GM12878 (cell line): ENCODE data around the gene LRRC27. TPM values are rescaled to one million over a fixed set of nuclear protein-coding genes. Genes with fewer than 3 reads are reported as not detected.

Experiments used
- ATAC-seq: fragments of 200-7000 bp; cut with Tn5 transposase; 3 replicates; pipeline ENCODE4 v1.9.1; 2020; ENCODE audit warnings: mild to moderate bottlenecking, moderate library complexity
- BruUV-seq: library from RNA; stranded (reverse); fragments of 400-500 nt; replicated peaks from 2 replicates; lab custom pipeline; 2021; lab: Mats Ljungman, UMichigan
- CTCF ChIA-PET: fragments of 300-600 bp; sonication (Branson Sonifier 250); formaldehyde crosslinking; extraction: SDS; loops from one replicate; lab custom pipeline; 2021; ENCODE audit warnings: inconsistent platforms; lab: Yijun Ruan, JAX
- POLR2A ChIA-PET: fragments of 350-600 bp; formaldehyde crosslinking; extraction: SDS; loops from one replicate; lab custom pipeline; 2021; ENCODE audit warnings: inconsistent platforms; lab: Charles Lee
- RAD21 ChIA-PET: fragments of 300-600 bp; sonication (Branson Sonifier 250); formaldehyde crosslinking; loops from one replicate; lab custom pipeline; 2023; ENCODE audit warnings: antibody characterized with exemption; ENCODE audit not compliant: unreplicated experiment; lab: Charles Lee
- SMC1A ChIA-PET: fragments of 300-600 bp; sonication (Branson Sonifier 250); formaldehyde crosslinking; loops from one replicate; lab custom pipeline; 2023; ENCODE audit not compliant: unreplicated experiment, uncharacterized antibody; lab: Charles Lee
- DNase-seq: peaks from one replicate; pipeline ENCODE4 v3.0.0-alpha.2; 2011; ENCODE audit warnings: low read depth, low spot score
- FAIRE-seq: peaks from 3 replicates; lab custom pipeline; 2011; peaks lifted over from hg19 to GRCh38; lab: Jason Lieb, UNC
- H2AFZ ChIP-seq: 2 replicates; pipeline ENCODE4 v1.6.0; 2011; ENCODE audit warnings: low read depth, low read length, control low read depth; ENCODE audit not compliant: control insufficient read depth
- H3K27ac ChIP-seq: 2 replicates; pipeline ENCODE4 v1.5.1; 2011; ENCODE audit warnings: control low read depth; ENCODE audit not compliant: control insufficient read depth, insufficient read depth
- H3K27me3 ChIP-seq, 2 experiments: replicated peaks in 1 of 2; 2 replicates each; pipeline versions ENCODE4 v1.6.0 to v1.6.1; 2011; ENCODE audit warnings: low read length in 1 of 2; ENCODE audit not compliant: control insufficient read depth in 2 of 2, insufficient read depth in 2 of 2
- H3K36me3 ChIP-seq, 2 experiments: 2 replicates each; pipeline ENCODE4 v1.5.1; 2011; ENCODE audit warnings: low read length in 1 of 2; ENCODE audit not compliant: control insufficient read depth in 2 of 2, insufficient read depth in 2 of 2
- H3K4me1 ChIP-seq: 2 replicates; pipeline ENCODE4 v1.6.1; 2011; ENCODE audit warnings: mild to moderate bottlenecking, low read length, moderate library complexity, mixed read lengths; ENCODE audit not compliant: control insufficient read depth, insufficient read depth
- H3K4me2 ChIP-seq: 2 replicates; pipeline ENCODE4 v1.6.0; 2011; ENCODE audit warnings: control low read depth; ENCODE audit not compliant: control insufficient read depth, insufficient read depth
- H3K4me3 ChIP-seq: fragments of 200-600 bp; sonication (generic); 2 replicates; pipeline ENCODE4 v1.5.1; 2016
- H3K79me2 ChIP-seq: 2 replicates; pipeline ENCODE4 v1.6.0; 2011; ENCODE audit warnings: low read length; ENCODE audit not compliant: control insufficient read depth, insufficient read depth
- H3K9ac ChIP-seq: 2 replicates; pipeline ENCODE4 v1.8.0; 2011; ENCODE audit warnings: low read length, control low read depth, mixed read lengths; ENCODE audit not compliant: control insufficient read depth, insufficient read depth
- H3K9me3 ChIP-seq: replicated peaks from 3 replicates; pipeline ENCODE4 v1.5.1; 2011; ENCODE audit warnings: mild to moderate bottlenecking, low read length; ENCODE audit not compliant: control insufficient read depth, insufficient read depth
- H4K20me1 ChIP-seq: 2 replicates; pipeline ENCODE4 v1.6.0; 2011; ENCODE audit not compliant: control insufficient read depth, insufficient read depth
- CHD1 ChIP-seq: IDR thresholded peaks from 2 replicates; pipeline ENCODE4 v1.6.1; 2012; ENCODE audit warnings: low read depth, low read length, improper control_type of control experiment
- HCFC1 ChIP-seq: fragments of 150-350 bp; IDR thresholded peaks from 2 replicates; pipeline ENCODE4 v1.6.1; 2014; ENCODE audit warnings: low read length
- MAX ChIP-seq: IDR thresholded peaks from 2 replicates; pipeline ENCODE4 v1.6.1; 2012; ENCODE audit warnings: low read depth, low read length, improper control_type of control experiment
- MEF2B ChIP-seq: fragments of 450-650 bp; IDR thresholded peaks from 2 replicates; pipeline ENCODE4 v1.6.1; 2018; ENCODE audit warnings: mild to moderate bottlenecking, moderate library complexity; ENCODE audit not compliant: partially characterized antibody, poor library complexity, severe bottlenecking
- SIN3A ChIP-seq: IDR thresholded peaks from 2 replicates; pipeline ENCODE4 v1.6.1; 2012; ENCODE audit warnings: low read depth, low read length, improper control_type of control experiment
- SMAD1 ChIP-seq: fragments of 450-650 bp; IDR thresholded peaks from 2 replicates; pipeline ENCODE4 v1.6.1; 2018; ENCODE audit warnings: mild to moderate bottlenecking, low read depth; ENCODE audit not compliant: partially characterized antibody
- ZNF217 ChIP-seq: fragments of 450-650 bp; IDR thresholded peaks from 2 replicates; pipeline ENCODE4 v1.6.1; 2017; ENCODE audit warnings: antibody characterized with exemption, mild to moderate bottlenecking
- WGBS: methylation state at CpG from one replicate; pipeline ENCODE4 v1.1.6; 2016; ENCODE audit warnings: low lambda C conversion rate; ENCODE audit not compliant: insufficient replicate concordance, insufficient coverage; ENCODE audit errors: missing lambda C conversion rate; 5-methylcytosine and 5-hydroxymethylcytosine counted together
- in situ Hi-C: fragments of 300-500 bp; cut with MboI; formaldehyde crosslinking; loops from 9 replicates; pipeline ENCODE4 v1.14.3; 2018; ENCODE audit warnings: mixed read lengths
- intact Hi-C: fragments of 100-400 bp; cut with micrococcal nuclease; formaldehyde crosslinking; loops from one replicate; pipeline ENCODE4 v1.14.2; 2022; ENCODE audit not compliant: unreplicated experiment
- polyA plus RNA-seq, 11 experiments: library from polyadenylated mRNA; depleted of rRNA in 4 of 11; unstranded in 6 of 11; stranded (reverse) in 5 of 11; fragments of >200 nt; fragmentation: Nextera tagmentation in 4 of 11; fragmentation: Illumina TruSeq in 1 of 11; extraction: Ambion mirVana in 4 of 11; extraction: Trizol in 1 of 11; gene quantifications; 1 replicate in 1 of 11; 2 replicates in 10 of 11; pipeline versions ENCODE4 v1.2.1 to v1.2.3, GENCODE V29; 2011 to 2016; ENCODE audit warnings: inconsistent platforms in 2 of 11, missing spikeins in 2 of 11, low read depth in 1 of 11
- total RNA-seq, 4 experiments: library from RNA; depleted of rRNA in 3 of 4; stranded (reverse); fragments of >200 nt in 3 of 4; fragmentation: Illumina TruSeq in 1 of 4; extraction: Trizol in 1 of 4; gene quantifications; 2 replicates each; pipeline versions ENCODE4 v1.2.1 to v1.2.3, GENCODE V29; 2013 to 2021
- TF ChIP-seq, protein P1 (sequence below): IDR thresholded peaks from 2 replicates; pipeline ENCODE4 v1.6.1; 2012; ENCODE audit warnings: mild to moderate bottlenecking, low read depth, low read length

The LRRC27 gene
- total and polyA plus RNA-seq, 10 of the 15 experiments (the other 5 are each of a cell fraction or from before 2014, with no cell fraction given): 0.48 to 6.9 (median 4.7) TPM

DNA sequence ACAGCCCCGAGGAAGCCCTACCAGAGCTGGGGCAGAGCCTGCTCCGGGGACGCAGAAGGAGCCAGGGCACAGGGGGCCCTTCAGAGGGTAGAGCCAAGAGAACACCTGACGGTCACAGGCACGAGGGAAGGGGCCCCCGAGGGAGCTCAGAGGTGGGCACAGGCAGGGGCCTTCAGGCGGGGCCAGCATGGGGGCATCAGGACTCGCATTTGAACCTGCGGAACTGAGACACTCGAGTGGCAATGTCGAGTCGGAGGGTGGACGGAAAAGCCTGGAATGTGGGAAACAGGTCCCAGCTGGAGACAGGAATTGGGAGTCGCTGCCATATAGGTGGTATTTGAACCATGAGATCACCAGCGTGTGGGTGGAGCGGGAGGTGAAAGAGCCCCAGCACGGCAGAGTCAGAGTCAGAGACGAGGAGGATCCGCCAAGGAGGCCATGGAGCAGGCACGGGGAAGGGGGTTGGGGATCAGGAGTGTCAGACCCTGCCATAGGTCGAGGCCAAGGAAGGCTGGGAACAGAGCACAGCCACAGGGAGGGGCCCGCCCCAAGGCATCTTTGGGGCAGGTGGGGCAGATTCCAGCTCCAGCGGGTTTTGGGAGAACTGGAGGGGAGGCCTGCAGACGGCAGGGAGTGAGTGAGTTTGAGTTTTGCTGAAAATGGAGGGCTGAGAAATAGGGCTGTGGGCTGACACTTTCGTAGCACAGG is 38.0 kb upstream of the LRRC27 start:
- H4K20me1 ChIP-seq: no peaks in the 10 kb centered on the region
- no peak overlapping the region for H2AFZ ChIP-seq
- 47% methylated on average over 25 of the region's 25 CpGs for WGBS
- ATAC-seq (no peak), DNase-seq (no peak), FAIRE-seq (no peak)
- intact Hi-C loops (no loop called here), in situ Hi-C loops (no loop called here)
- no peaks in the 10 kb centered on the region; a peak in 1 of 4 replicates for H3K27me3 ChIP-seq
- CTCF ChIA-PET: no interaction called here
- RAD21 ChIA-PET: no interaction called here
- H3K9me3 ChIP-seq: no peaks in the 10 kb centered on the region
- H3K36me3 ChIP-seq: no peaks in the 10 kb centered on the region
- SMC1A ChIA-PET: no interaction called here
- no peaks in the 10 kb centered on the region for H3K79me2 ChIP-seq
- no TSS peak for BruUV-seq
- H3K4me1 ChIP-seq: no peaks in the 10 kb centered on the region
- no peak overlapping the region for H3K4me3 ChIP-seq
- POLR2A ChIA-PET: no interaction called here
- no peak overlapping the region for H3K9ac ChIP-seq
- no peak overlapping the region for H3K4me2 ChIP-seq
- no peak overlapping the region for H3K27ac ChIP-seq
- TF ChIP-seq CHD1 (no peak), HCFC1 (no peak), SMAD1 (no peak), ZNF217 (no peak), SIN3A (no peak), MEF2B (no peak)

DNA sequence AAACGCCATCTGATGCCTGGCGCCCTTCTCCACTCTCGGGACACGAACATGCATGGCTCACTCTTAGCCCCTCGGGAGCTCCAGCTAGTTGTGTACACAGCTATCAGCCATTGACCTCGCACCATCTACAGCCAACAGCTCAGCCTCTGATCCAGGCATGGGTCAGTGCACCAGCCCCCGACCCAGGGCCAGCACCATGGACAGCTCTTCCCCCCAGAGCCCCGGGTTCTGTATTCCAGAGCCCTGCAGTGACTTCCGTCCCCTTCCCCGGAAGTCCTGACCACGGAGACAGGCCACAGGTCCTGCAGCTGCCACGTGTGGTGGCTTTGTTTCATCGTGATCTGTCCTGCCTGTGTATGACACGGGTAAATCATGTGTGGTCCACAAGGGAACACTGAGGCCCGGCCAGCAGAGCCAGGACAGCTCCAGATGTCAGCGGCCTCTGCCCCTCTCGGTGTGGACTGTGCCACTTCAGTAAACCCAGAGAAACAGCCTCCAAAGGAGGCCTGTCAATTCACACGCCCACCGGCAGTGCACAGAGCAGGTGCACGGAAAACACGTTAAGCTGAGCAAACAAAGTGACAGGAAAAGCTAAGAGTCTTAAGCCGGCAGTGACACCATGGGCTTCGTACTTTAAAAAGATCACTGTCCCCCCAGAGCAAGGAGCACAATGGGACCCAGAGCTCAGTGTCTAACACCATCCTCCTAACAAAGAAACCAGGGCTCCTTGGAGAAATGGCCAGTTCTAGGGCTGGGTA is 37.3 kb upstream of the LRRC27 start:
- H2AFZ ChIP-seq: no peak overlapping the region
- H3K79me2 ChIP-seq: no peaks in the 10 kb centered on the region
- H3K9me3 ChIP-seq: no peaks in the 10 kb centered on the region
- ChIA-PET POLR2A (no interaction called here), SMC1A (no interaction called here), RAD21 (no interaction called here), CTCF (no interaction called here)
- no TSS peak for BruUV-seq
- no peaks in the 10 kb centered on the region for H3K36me3 ChIP-seq
- TF ChIP-seq MAX: no peak
- TF ChIP-seq, protein P1, sequence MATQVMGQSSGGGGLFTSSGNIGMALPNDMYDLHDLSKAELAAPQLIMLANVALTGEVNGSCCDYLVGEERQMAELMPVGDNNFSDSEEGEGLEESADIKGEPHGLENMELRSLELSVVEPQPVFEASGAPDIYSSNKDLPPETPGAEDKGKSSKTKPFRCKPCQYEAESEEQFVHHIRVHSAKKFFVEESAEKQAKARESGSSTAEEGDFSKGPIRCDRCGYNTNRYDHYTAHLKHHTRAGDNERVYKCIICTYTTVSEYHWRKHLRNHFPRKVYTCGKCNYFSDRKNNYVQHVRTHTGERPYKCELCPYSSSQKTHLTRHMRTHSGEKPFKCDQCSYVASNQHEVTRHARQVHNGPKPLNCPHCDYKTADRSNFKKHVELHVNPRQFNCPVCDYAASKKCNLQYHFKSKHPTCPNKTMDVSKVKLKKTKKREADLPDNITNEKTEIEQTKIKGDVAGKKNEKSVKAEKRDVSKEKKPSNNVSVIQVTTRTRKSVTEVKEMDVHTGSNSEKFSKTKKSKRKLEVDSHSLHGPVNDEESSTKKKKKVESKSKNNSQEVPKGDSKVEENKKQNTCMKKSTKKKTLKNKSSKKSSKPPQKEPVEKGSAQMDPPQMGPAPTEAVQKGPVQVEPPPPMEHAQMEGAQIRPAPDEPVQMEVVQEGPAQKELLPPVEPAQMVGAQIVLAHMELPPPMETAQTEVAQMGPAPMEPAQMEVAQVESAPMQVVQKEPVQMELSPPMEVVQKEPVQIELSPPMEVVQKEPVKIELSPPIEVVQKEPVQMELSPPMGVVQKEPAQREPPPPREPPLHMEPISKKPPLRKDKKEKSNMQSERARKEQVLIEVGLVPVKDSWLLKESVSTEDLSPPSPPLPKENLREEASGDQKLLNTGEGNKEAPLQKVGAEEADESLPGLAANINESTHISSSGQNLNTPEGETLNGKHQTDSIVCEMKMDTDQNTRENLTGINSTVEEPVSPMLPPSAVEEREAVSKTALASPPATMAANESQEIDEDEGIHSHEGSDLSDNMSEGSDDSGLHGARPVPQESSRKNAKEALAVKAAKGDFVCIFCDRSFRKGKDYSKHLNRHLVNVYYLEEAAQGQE: peak; percentile 81
- no peak overlapping the region for H3K4me3 ChIP-seq
- intact Hi-C loops (no loop called here), in situ Hi-C loops (no loop called here)
- FAIRE-seq (no peak), ATAC-seq (no peak), DNase-seq (no peak)
- WGBS: 40% methylated on average over 23 of the region's 23 CpGs
- no peaks in the 10 kb centered on the region for H3K4me1 ChIP-seq
- H3K27ac ChIP-seq: no peak overlapping the region
- H3K4me2 ChIP-seq: no peak overlapping the region
- no peaks in the 10 kb centered on the region for H4K20me1 ChIP-seq
- H3K27me3 ChIP-seq: no peaks in the 10 kb centered on the region; a peak in 1 of 4 replicates
- H3K9ac ChIP-seq: no peak overlapping the region
